H1 (cell line): ENCODE measurements around the gene STXBP5. TPM values are rescaled to one million over a fixed set of nuclear protein-coding genes. Genes with fewer than 3 reads are reported as not detected.

ENCODE experiments used
- CTCF ChIA-PET: fragments of 300-600 bp; sonication (Branson Sonifier 250); formaldehyde crosslinking; loops from one replicate; lab custom pipeline; 2021; ENCODE audit not compliant: partially characterized antibody; lab: Charles Lee
- POLR2A ChIA-PET: fragments of 300-600 bp; sonication (Branson Sonifier 250); formaldehyde crosslinking; loops from one replicate; lab custom pipeline; 2021; ENCODE audit warnings: inconsistent platforms; ENCODE audit not compliant: partially characterized antibody; lab: Charles Lee
- DNase-seq, 2 experiments: peaks; one replicate each; pipeline versions ENCODE4 v3.0.0 to v3.0.0-alpha.2; 2010 to 2022; ENCODE audit warnings: low spot score in 2 of 2, low read depth in 1 of 2, mixed read lengths in 1 of 2
- FAIRE-seq: peaks from 2 replicates; lab custom pipeline; 2011; peaks lifted over from hg19 to GRCh38; lab: Jason Lieb, UNC
- H2AFZ ChIP-seq: 2 replicates; pipeline ENCODE4 v1.8.1; 2012; ENCODE audit warnings: low read length, inconsistent platforms
- H2AK5ac ChIP-seq: 2 replicates; pipeline ENCODE4 v1.6.1; 2013; ENCODE audit warnings: low read depth, low read length
- H2BK120ac ChIP-seq: replicated peaks from 2 replicates; pipeline ENCODE3; 2013; ENCODE audit warnings: low read depth, low read length, inconsistent platforms
- H2BK12ac ChIP-seq: 2 replicates; pipeline ENCODE4 v1.6.1; 2013; ENCODE audit warnings: low read depth, low read length
- H2BK15ac ChIP-seq: 2 replicates; pipeline ENCODE4 v1.6.1; 2013; ENCODE audit warnings: low read length
- H2BK20ac ChIP-seq: 2 replicates; pipeline ENCODE4 v1.6.1; 2013; ENCODE audit warnings: low read length
- H2BK5ac ChIP-seq: 2 replicates; pipeline ENCODE4 v1.6.1; 2013; ENCODE audit warnings: low read depth, low read length
- H3K14ac ChIP-seq: 2 replicates; pipeline ENCODE4 v1.6.1; 2013; ENCODE audit warnings: inconsistent platforms; ENCODE audit not compliant: insufficient read length
- H3K18ac ChIP-seq: 2 replicates; pipeline ENCODE4 v1.6.1; 2013; ENCODE audit warnings: low read length; ENCODE audit errors: extremely low read depth
- H3K23ac ChIP-seq: 2 replicates; pipeline ENCODE4 v1.6.1; 2013; ENCODE audit warnings: inconsistent platforms; ENCODE audit not compliant: insufficient read length
- H3K23me2 ChIP-seq: 2 replicates; pipeline ENCODE4 v1.6.1; 2013; ENCODE audit warnings: low read depth, low read length
- H3K27ac ChIP-seq: 2 replicates; pipeline ENCODE4 v1.6.1; 2011; ENCODE audit warnings: low read depth, low read length, inconsistent platforms
- H3K27me3 ChIP-seq, 4 experiments: replicated peaks in 1 of 4; 1 replicate in 1 of 4; 2 replicates in 3 of 4; pipeline versions ENCODE4 v1.6.1 to v1.8.1; 2011 to 2013; ENCODE audit warnings: low read length in 3 of 4, mild to moderate bottlenecking in 3 of 4, inconsistent platforms in 2 of 4, mixed read lengths in 2 of 4, moderate library complexity in 1 of 4; ENCODE audit not compliant: control insufficient read depth in 3 of 4, insufficient read depth in 3 of 4; ENCODE audit errors: extremely low read depth in 1 of 4
- H3K36me3 ChIP-seq, 4 experiments: 2 replicates each; pipeline versions ENCODE4 v1.6.1 to v1.8.1; 2011 to 2013; ENCODE audit warnings: mild to moderate bottlenecking in 4 of 4, low read length in 3 of 4, moderate library complexity in 2 of 4, control low read depth in 1 of 4, inconsistent platforms in 1 of 4; ENCODE audit not compliant: insufficient read depth in 4 of 4, control insufficient read depth in 2 of 4
- H3K4ac ChIP-seq: replicated peaks from 2 replicates; pipeline ENCODE3; 2013; ENCODE audit warnings: low read length, low read depth, mixed read lengths, inconsistent platforms; ENCODE audit not compliant: insufficient read length
- H3K4me1 ChIP-seq, 4 experiments: replicated peaks in 1 of 4; 1 replicate in 1 of 4; 2 replicates in 3 of 4; pipeline versions ENCODE4 v1.6.1 to v1.8.1; 2011 to 2013; ENCODE audit warnings: low read length in 3 of 4, inconsistent platforms in 2 of 4, mixed read lengths in 1 of 4; ENCODE audit not compliant: insufficient read depth in 4 of 4, control insufficient read depth in 3 of 4
- H3K4me2 ChIP-seq, 2 experiments: 2 replicates each; pipeline versions ENCODE4 v1.6.1 to v1.8.1; 2011 to 2013; ENCODE audit warnings: low read depth in 2 of 2, low read length in 2 of 2, control low read depth in 1 of 2, inconsistent platforms in 1 of 2, mild to moderate bottlenecking in 1 of 2; ENCODE audit not compliant: insufficient read depth in 1 of 2
- H3K4me3 ChIP-seq, 4 experiments: fragments of 200-600, 300-600 bp in 1 of 4; sonication (generic), shearing (Covaris generic), sonication (Bioruptor Twin) in 1 of 4; 2 replicates each; pipeline versions ENCODE4 v1.5.1 to v1.8.1; 2011 to 2016; ENCODE audit warnings: low read length in 4 of 4, low read depth in 3 of 4, control low read depth in 2 of 4, inconsistent platforms in 2 of 4, mild to moderate bottlenecking in 2 of 4, mixed read lengths in 1 of 4, moderate library complexity in 1 of 4; ENCODE audit not compliant: insufficient read depth in 2 of 4; ENCODE audit errors: extremely low read depth in 1 of 4
- H3K56ac ChIP-seq: replicated peaks from 2 replicates; pipeline ENCODE3; 2013; ENCODE audit warnings: low read depth, mild to moderate bottlenecking, mixed read lengths, low read length, inconsistent platforms; ENCODE audit not compliant: insufficient read length
- H3K79me1 ChIP-seq: 2 replicates; pipeline ENCODE4 v1.6.1; 2013; ENCODE audit warnings: low read depth, low read length, control low read depth
- H3K79me2 ChIP-seq, 2 experiments: 2 replicates each; pipeline versions ENCODE4 v1.6.1 to v1.8.1; 2012 to 2013; ENCODE audit warnings: low read length in 2 of 2, mild to moderate bottlenecking in 2 of 2, inconsistent platforms in 1 of 2; ENCODE audit not compliant: insufficient read depth in 2 of 2, control insufficient read depth in 1 of 2
- H3K9ac ChIP-seq, 4 experiments: replicated peaks in 1 of 4; 1 replicate in 1 of 4; 2 replicates in 3 of 4; pipeline versions ENCODE4 v1.6.1 to v1.8.1; 2011 to 2013; ENCODE audit warnings: low read depth in 3 of 4, low read length in 3 of 4, control low read depth in 2 of 4, mild to moderate bottlenecking in 2 of 4, moderate library complexity in 2 of 4, inconsistent platforms in 1 of 4; ENCODE audit errors: extremely low read depth in 1 of 4
- H3K9me3 ChIP-seq, 2 experiments: 2 replicates each; pipeline versions ENCODE4 v1.6.1 to v1.8.1; 2012 to 2013; ENCODE audit warnings: mild to moderate bottlenecking in 2 of 2, moderate library complexity in 2 of 2, control low read depth in 1 of 2, inconsistent platforms in 1 of 2, low read depth in 1 of 2, low read length in 1 of 2, mixed read lengths in 1 of 2; ENCODE audit not compliant: insufficient read depth in 2 of 2
- H4K20me1 ChIP-seq, 2 experiments: replicated peaks in 1 of 2; 2 replicates each; pipeline versions ENCODE3 to v1.8.1; 2011 to 2013; ENCODE audit warnings: inconsistent platforms in 2 of 2, low read length in 2 of 2, mild to moderate bottlenecking in 1 of 2; ENCODE audit not compliant: insufficient read depth in 2 of 2, control insufficient read depth in 1 of 2
- H4K5ac ChIP-seq: 2 replicates; pipeline ENCODE4 v1.6.1; 2013; ENCODE audit warnings: low read length, low read depth, mixed read lengths, inconsistent platforms; ENCODE audit not compliant: insufficient read length
- H4K8ac ChIP-seq: 2 replicates; pipeline ENCODE4 v1.8.0; 2013; ENCODE audit warnings: mild to moderate bottlenecking, moderate library complexity, low read length, inconsistent platforms; ENCODE audit not compliant: insufficient read depth; ENCODE audit errors: extremely low read depth
- H4K91ac ChIP-seq: replicated peaks from 2 replicates; pipeline ENCODE3; 2013; ENCODE audit warnings: low read length, mixed read lengths, inconsistent platforms; ENCODE audit not compliant: insufficient read length
- CREB1 ChIP-seq: IDR thresholded peaks from 2 replicates; pipeline ENCODE4 v1.6.1; 2012; ENCODE audit warnings: inconsistent platforms
- KDM4A ChIP-seq: IDR thresholded peaks from one replicate; pipeline ENCODE4 v1.7.1; 2012; ENCODE audit warnings: low read depth, mild to moderate bottlenecking, moderate library complexity, low read length, inconsistent platforms; ENCODE audit not compliant: severe bottlenecking
- WGBS, 2 experiments: shearing (Covaris generic) in 1 of 2; methylation state at CpG; one replicate each; pipeline versions ENCODE4 v1.1.6 to v1.1.7; 2013 to 2015; ENCODE audit warnings: low lambda C conversion rate in 2 of 2, mixed read lengths in 2 of 2, inconsistent platforms in 1 of 2, low coverage in 1 of 2, missing lambda C conversion rate in 1 of 2; ENCODE audit not compliant: insufficient replicate concordance in 2 of 2, insufficient coverage in 1 of 2, insufficient read length in 1 of 2; ENCODE audit errors: extremely low coverage in 1 of 2, missing lambda C conversion rate in 1 of 2; 5-methylcytosine and 5-hydroxymethylcytosine counted together
- polyA plus RNA-seq, 7 experiments: library from polyadenylated mRNA; depleted of rRNA in 3 of 7; stranded (reverse) in 5 of 7; unstranded in 2 of 7; fragments of >200 nt in 5 of 7; fragments of 200-250 nt in 2 of 7; gene quantifications; 1 replicate in 5 of 7; 2 replicates in 1 of 7; 4 replicates in 1 of 7; pipeline versions ENCODE4 v1.2.1 to v1.2.3, GENCODE V29; 2011 to 2013; ENCODE audit warnings: missing spikeins in 2 of 7, mixed read lengths in 2 of 7
- total RNA-seq: library from RNA; stranded (reverse); fragmentation: NEBNext Ultra II Directional; extraction: Animal tissue kit (Norgen Biotek cat#: 25700); gene quantifications from 2 replicates; pipeline ENCODE4 v1.2.1, GENCODE V29; 2021

The STXBP5 gene
- total and polyA plus RNA-seq, 2 of the 8 experiments (the other 6 are each of a cell fraction or from before 2014, with no cell fraction given) = 2.7 to 10.8 TPM

DNA sequence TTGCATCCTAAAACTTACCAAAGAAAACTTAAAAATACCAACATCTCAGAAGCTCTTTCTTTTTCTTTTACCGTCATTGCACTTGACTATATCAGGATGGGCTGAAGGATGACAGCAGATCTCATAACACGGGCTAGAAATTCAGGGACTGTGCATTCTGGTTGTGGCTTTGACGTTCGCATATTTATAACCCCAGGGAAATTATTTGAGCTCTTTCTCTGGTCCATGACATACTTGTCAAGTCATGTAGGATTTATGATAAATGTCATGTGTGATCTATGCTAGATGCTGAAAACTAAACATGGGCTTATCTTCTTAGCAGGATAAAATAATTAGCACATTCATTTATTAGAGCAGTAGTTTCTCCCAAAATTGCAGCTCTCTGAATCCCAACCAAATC, 229.9 kb downstream of the STXBP5 start:
- Histone ChIP-seq H2BK15ac (no peak overlapping the region), H3K4ac (no peak overlapping the region), H2BK5ac (no peak overlapping the region), H3K4me1 (peaks cover 0 to 12% (median 5%) of the 10 kb centered on the region in 4 experiments; a peak in 2 of 7 replicates), H2AFZ (no peak overlapping the region), H2BK20ac (no peak overlapping the region), H3K9me3 (no peaks in the 10 kb centered on the region), H3K14ac (no peak overlapping the region), H3K36me3 (no peaks in the 10 kb centered on the region), H3K79me1 (no peaks in the 10 kb centered on the region), H3K27ac (no peak overlapping the region), H3K4me3 (no peak overlapping the region), H2BK12ac (no peak overlapping the region), H2AK5ac (no peak overlapping the region), H3K18ac (no peak overlapping the region), H3K4me2 (no peak overlapping the region), H3K23me2 (no peaks in the 10 kb centered on the region), H3K79me2 (no peaks in the 10 kb centered on the region), H3K23ac (no peak overlapping the region), H4K8ac (no peak overlapping the region), H2BK120ac (no peak overlapping the region), H3K56ac (no peak overlapping the region), H4K5ac (no peak overlapping the region), H3K27me3 (peaks cover 5 to 29% (median 16%) of the 10 kb centered on the region in 4 experiments; a peak in 6 of 7 replicates), H4K91ac (no peak overlapping the region), H3K9ac (no peak overlapping the region), H4K20me1 (no peaks in the 10 kb centered on the region)
- 93% methylated on average over 4 of the region's 4 CpGs; no CpG with 5 or more reads in 1 of the 2 experiments for WGBS, 2 experiments
- ChIA-PET CTCF (interaction anchor here (0.5 to 1.9 kb wide), 4 partner anchors 11 to 1633 kb away, joined by 3 to 5 read pairs (median 3); no protein-coding TSS in a partner anchor), POLR2A (no interaction called here)
- TF ChIP-seq CREB1 (no peak), KDM4A (no peak)
- FAIRE-seq = no peak
- no peak for DNase-seq
